ENCODE data around the gene KCNMA1. TPM values are rescaled to one million over a fixed set of nuclear protein-coding genes. Genes with fewer than 3 reads are reported as not detected.

The KCNMA1 gene
- total and polyA plus RNA-seq, 4 experiments from 2014 or later = 0.26 TPM; not detected in 3

DNA sequence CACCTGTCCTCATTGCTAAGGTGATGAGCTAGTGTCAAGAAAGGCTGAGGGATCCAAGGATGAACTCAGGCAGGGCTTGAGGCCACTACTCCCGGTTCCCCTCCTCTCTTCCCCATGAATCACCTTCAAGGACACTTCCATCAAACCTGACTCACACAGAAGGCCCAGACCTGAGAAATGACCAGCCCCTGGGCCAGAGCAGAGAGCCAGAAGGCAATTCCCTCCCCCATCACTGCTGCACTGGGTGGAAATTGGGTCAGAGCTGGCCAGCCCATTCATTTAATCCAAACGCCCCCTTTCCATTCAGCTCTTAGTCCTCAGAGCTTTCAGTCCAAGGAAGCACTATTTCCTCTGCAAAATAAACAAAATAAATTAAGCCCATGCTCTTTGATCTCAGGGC lies 182.0 kb downstream of the KCNMA1 start:
- Mint-ChIP-seq H3K36me3 (no peaks in the 10 kb centered on the region), H3K4me1 (no peaks in the 10 kb centered on the region), H3K4me3 (no peak overlapping the region), H3K27me3 (no peaks in the 10 kb centered on the region), H3K9me3 (no peaks in the 10 kb centered on the region), H3K27ac (no peak overlapping the region)
- CTCF ChIA-PET (ENCODE audit: partially characterized antibody) = no interaction called here
- intact Hi-C loops (cut with micrococcal nuclease) = no loop called here
- H3K27me3 ChIP-seq (ENCODE audit: insufficient read depth, low read length) = no peaks in the 10 kb centered on the region
- POLR2A ChIA-PET (ENCODE audit: partially characterized antibody) = no interaction called here
- DNase-seq = no peak
- no peaks in the 10 kb centered on the region for H3K36me3 ChIP-seq (ENCODE audit: insufficient read depth, low read length)
- H3K4me3 ChIP-seq (ENCODE audit: low read length in 2 of 2) = no peak overlapping the region
- H3K27ac ChIP-seq (ENCODE audit: low read depth, low read length) = no peak overlapping the region
- no peaks in the 10 kb centered on the region for H3K9me3 ChIP-seq (ENCODE audit: control insufficient read depth in 1 of 2, low read length in 2 of 2)
- no peaks in the 10 kb centered on the region for H3K4me1 ChIP-seq (ENCODE audit: insufficient read depth, low read length)

- POLR2A ChIA-PET (ENCODE audit: partially characterized antibody) = no interaction called here
Observed at GRCh38 chr10:77452952-77453564, 184.6 kb downstream of the KCNMA1 start.

DNA sequence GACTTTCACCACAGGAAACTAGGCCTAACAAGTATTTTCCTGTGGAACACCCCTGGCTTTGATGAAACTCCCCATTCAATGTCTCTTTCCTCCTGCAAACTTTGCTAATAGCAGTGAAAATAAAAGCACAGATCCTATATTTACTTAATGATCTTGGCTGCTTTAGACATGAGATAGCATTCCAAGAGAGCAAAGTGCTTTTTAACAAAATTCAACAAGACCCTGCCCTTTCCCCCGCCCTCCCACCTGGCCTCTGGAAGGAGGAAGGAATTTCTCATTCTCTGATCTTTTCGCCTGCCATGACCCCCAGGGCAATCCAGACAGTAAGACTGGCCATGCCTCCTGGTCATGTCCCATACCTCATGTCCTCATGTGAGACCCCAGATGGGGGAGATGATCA lies 185.7 kb downstream of the KCNMA1 start:
- Histone ChIP-seq H3K36me3 (ENCODE audit: insufficient read depth, low read length) (no peaks in the 10 kb centered on the region), H3K4me1 (ENCODE audit: insufficient read depth, low read length) (no peaks in the 10 kb centered on the region), H3K27ac (ENCODE audit: low read depth, low read length) (no peak overlapping the region), H3K4me3 (ENCODE audit: low read length in 2 of 2) (no peak overlapping the region), H3K9me3 (ENCODE audit: control insufficient read depth in 1 of 2, low read length in 2 of 2) (no peaks in the 10 kb centered on the region), H3K27me3 (ENCODE audit: insufficient read depth, low read length) (no peaks in the 10 kb centered on the region)
- CTCF ChIA-PET (ENCODE audit: partially characterized antibody) = no interaction called here
- Mint-ChIP-seq H3K36me3 (no peaks in the 10 kb centered on the region), H3K4me3 (no peak overlapping the region), H3K27ac (no peak overlapping the region), H3K27me3 (no peaks in the 10 kb centered on the region), H3K4me1 (no peaks in the 10 kb centered on the region), H3K9me3 (peaks cover 0 to 2% (median 0%) of the 10 kb centered on the region in 8 donors)
- no peak for DNase-seq
- POLR2A ChIA-PET (ENCODE audit: partially characterized antibody) = no interaction called here
- intact Hi-C loops (cut with micrococcal nuclease) = no loop called here

More at GRCh38 chr10:77452952-77453564, 184.6 kb downstream of the KCNMA1 start:
- peaks cover 0 to 2% (median 0%) of the 10 kb centered on the region in 8 donors for H3K9me3 Mint-ChIP-seq
- no peak overlapping the region for H3K27ac Mint-ChIP-seq
- no peak overlapping the region for H3K4me3 Mint-ChIP-seq
- no peak overlapping the region for H3K4me3 ChIP-seq (ENCODE audit: low read length in 2 of 2)
- no peaks in the 10 kb centered on the region for H3K36me3 ChIP-seq (ENCODE audit: insufficient read depth, low read length)
- no peaks in the 10 kb centered on the region for H3K27me3 ChIP-seq (ENCODE audit: insufficient read depth, low read length)
- no peaks in the 10 kb centered on the region for H3K9me3 ChIP-seq (ENCODE audit: control insufficient read depth in 1 of 2, low read length in 2 of 2)
- CTCF ChIA-PET (ENCODE audit: partially characterized antibody) = no interaction called here
- H3K4me1 ChIP-seq (ENCODE audit: insufficient read depth, low read length) = no peaks in the 10 kb centered on the region
- no peak overlapping the region for H3K27ac ChIP-seq (ENCODE audit: low read depth, low read length)
- H3K4me1 Mint-ChIP-seq = no peaks in the 10 kb centered on the region
- DNase-seq = no peak
- no peaks in the 10 kb centered on the region for H3K36me3 Mint-ChIP-seq
- intact Hi-C loops (cut with micrococcal nuclease) = no loop called here
- no peaks in the 10 kb centered on the region for H3K27me3 Mint-ChIP-seq

- H3K9me3 Mint-ChIP-seq = peaks cover 0 to 2% (median 0%) of the 10 kb centered on the region in 8 donors
- Histone ChIP-seq H3K36me3 (ENCODE audit: insufficient read depth, low read length) (no peaks in the 10 kb centered on the region), H3K4me1 (ENCODE audit: insufficient read depth, low read length) (no peaks in the 10 kb centered on the region), H3K9me3 (ENCODE audit: control insufficient read depth in 1 of 2, low read length in 2 of 2) (no peaks in the 10 kb centered on the region), H3K27me3 (ENCODE audit: insufficient read depth, low read length) (no peaks in the 10 kb centered on the region), H3K4me3 (ENCODE audit: low read length in 2 of 2) (no peak overlapping the region), H3K27ac (ENCODE audit: low read depth, low read length) (no peak overlapping the region)
- H3K4me1 Mint-ChIP-seq = no peaks in the 10 kb centered on the region
- no peak overlapping the region for H3K27ac Mint-ChIP-seq
- H3K36me3 Mint-ChIP-seq = no peaks in the 10 kb centered on the region
- ChIA-PET CTCF (ENCODE audit: partially characterized antibody) (no interaction called here), POLR2A (ENCODE audit: partially characterized antibody) (no interaction called here)
- intact Hi-C loops (cut with micrococcal nuclease) = no loop called here
- no peak overlapping the region for H3K4me3 Mint-ChIP-seq
- H3K27me3 Mint-ChIP-seq = peaks cover 0 to 2% of the 10 kb centered on the region in 2 donors
- no peak for DNase-seq
Observed at GRCh38 chr10:77448226-77448625, 189.4 kb downstream of the KCNMA1 start.

DNA sequence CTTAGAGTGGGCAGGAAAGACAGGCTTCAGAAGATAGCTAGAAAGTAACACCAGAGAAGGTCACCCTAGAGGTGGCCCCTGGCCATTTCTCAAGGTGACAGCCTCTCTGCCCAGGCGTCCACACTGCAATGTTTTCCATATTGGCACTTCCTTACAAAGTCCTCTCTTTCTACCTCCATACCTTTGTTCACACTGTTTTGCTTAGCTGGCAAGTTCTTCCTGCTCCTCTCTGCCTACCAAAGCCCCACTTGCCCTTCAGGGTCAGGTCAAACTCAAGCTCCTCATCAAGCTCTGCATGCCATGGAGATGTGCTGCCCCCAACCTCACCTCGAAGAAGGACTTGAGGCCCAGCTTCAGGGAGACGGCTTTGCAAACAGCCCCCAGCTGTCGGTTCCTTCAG lies 190.9 kb downstream of the KCNMA1 start:
- Mint-ChIP-seq H3K4me3 (no peak overlapping the region), H3K36me3 (no peaks in the 10 kb centered on the region), H3K27me3 (peaks cover 0 to 2% of the 10 kb centered on the region in 2 donors), H3K27ac (no peak overlapping the region), H3K9me3 (peaks cover 0 to 2% (median 0%) of the 10 kb centered on the region in 8 donors), H3K4me1 (no peaks in the 10 kb centered on the region)
- no peaks in the 10 kb centered on the region for H3K36me3 ChIP-seq (ENCODE audit: insufficient read depth, low read length)
- no peak overlapping the region for H3K27ac ChIP-seq (ENCODE audit: low read depth, low read length)
- no peak overlapping the region for H3K4me3 ChIP-seq (ENCODE audit: low read length in 2 of 2)
- ChIA-PET POLR2A (ENCODE audit: partially characterized antibody) (no interaction called here), CTCF (ENCODE audit: partially characterized antibody) (no interaction called here)
- no peaks in the 10 kb centered on the region for H3K4me1 ChIP-seq (ENCODE audit: insufficient read depth, low read length)
- no peaks in the 10 kb centered on the region for H3K27me3 ChIP-seq (ENCODE audit: insufficient read depth, low read length)
- H3K9me3 ChIP-seq (ENCODE audit: control insufficient read depth in 1 of 2, low read length in 2 of 2) = no peaks in the 10 kb centered on the region
- intact Hi-C loops (cut with micrococcal nuclease) = no loop called here
- no peak for DNase-seq

GRCh38 chr10:77445547-77445946 lies 192.1 kb downstream of the KCNMA1 start:
- no peak for DNase-seq
- Mint-ChIP-seq H3K9me3 (peaks cover 0 to 2% (median 0%) of the 10 kb centered on the region in 8 donors), H3K36me3 (no peaks in the 10 kb centered on the region), H3K27me3 (peaks cover 0 to 2% of the 10 kb centered on the region in 2 donors), H3K4me3 (no peak overlapping the region), H3K27ac (no peak overlapping the region), H3K4me1 (no peaks in the 10 kb centered on the region)
- Histone ChIP-seq H3K4me1 (ENCODE audit: insufficient read depth, low read length) (no peaks in the 10 kb centered on the region), H3K27me3 (ENCODE audit: insufficient read depth, low read length) (no peaks in the 10 kb centered on the region), H3K9me3 (ENCODE audit: control insufficient read depth in 1 of 2, low read length in 2 of 2) (no peaks in the 10 kb centered on the region), H3K36me3 (ENCODE audit: insufficient read depth, low read length) (no peaks in the 10 kb centered on the region), H3K4me3 (ENCODE audit: low read length in 2 of 2) (no peak overlapping the region), H3K27ac (ENCODE audit: low read depth, low read length) (no peak overlapping the region)
- POLR2A ChIA-PET (ENCODE audit: partially characterized antibody) = no interaction called here
- CTCF ChIA-PET (ENCODE audit: partially characterized antibody) = no interaction called here
- intact Hi-C loops (cut with micrococcal nuclease) = no loop called here

DNA sequence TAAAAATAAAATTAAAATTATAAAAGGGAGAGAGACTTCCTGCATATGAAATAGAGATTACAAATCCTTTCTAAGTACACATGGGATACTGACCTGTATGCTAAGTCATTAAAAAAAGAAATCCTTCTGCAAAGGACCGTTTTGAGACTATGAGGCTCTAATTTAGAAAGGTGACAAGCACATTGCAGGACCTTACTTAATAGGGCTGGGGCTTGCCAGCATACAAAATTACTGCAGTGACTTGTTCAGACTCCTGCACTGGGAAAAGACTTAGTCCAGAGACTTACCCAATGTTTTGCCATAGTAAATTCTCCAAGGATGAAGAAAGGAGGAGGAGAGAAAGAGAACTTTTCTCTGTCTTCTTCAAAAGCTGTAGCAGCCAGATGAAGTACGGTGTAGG lies 193.6 kb downstream of the KCNMA1 start:
- Mint-ChIP-seq H3K27me3 (peaks cover 0 to 2% of the 10 kb centered on the region in 2 donors), H3K36me3 (no peaks in the 10 kb centered on the region), H3K9me3 (peaks cover 0 to 3% (median 0%) of the 10 kb centered on the region in 8 donors), H3K4me3 (no peak overlapping the region), H3K4me1 (no peaks in the 10 kb centered on the region), H3K27ac (no peak overlapping the region)
- intact Hi-C loops (cut with micrococcal nuclease) = no loop called here
- ChIA-PET CTCF (ENCODE audit: partially characterized antibody) (no interaction called here), POLR2A (ENCODE audit: partially characterized antibody) (no interaction called here)
- H3K36me3 ChIP-seq (ENCODE audit: insufficient read depth, low read length) = no peaks in the 10 kb centered on the region
- no peaks in the 10 kb centered on the region for H3K9me3 ChIP-seq (ENCODE audit: control insufficient read depth in 1 of 2, low read length in 2 of 2)
- H3K4me3 ChIP-seq (ENCODE audit: low read length in 2 of 2) = no peak overlapping the region
- DNase-seq = no peak
- H3K4me1 ChIP-seq (ENCODE audit: insufficient read depth, low read length) = no peaks in the 10 kb centered on the region
- H3K27ac ChIP-seq (ENCODE audit: low read depth, low read length) = no peak overlapping the region
- no peaks in the 10 kb centered on the region for H3K27me3 ChIP-seq (ENCODE audit: insufficient read depth, low read length)

Data from CD4-positive, alpha-beta memory T cell (primary cell).